ENCODE results near the gene EIF3C. TPM values are rescaled to one million over a fixed set of nuclear protein-coding genes. Genes with fewer than 3 reads are reported as not detected.
A peak's percentile ranks its signal among the peaks of the same experiment; 100 is the strongest.
"Not testable (repeated sequence)": the region's sequence is repeated elsewhere in the genome, so short reads cannot be mapped to it uniquely, and the experiment has no call there.

EIF3C gene
- total RNA-seq, 2 donors from 2014 or later = 145 to 314 TPM

DNA sequence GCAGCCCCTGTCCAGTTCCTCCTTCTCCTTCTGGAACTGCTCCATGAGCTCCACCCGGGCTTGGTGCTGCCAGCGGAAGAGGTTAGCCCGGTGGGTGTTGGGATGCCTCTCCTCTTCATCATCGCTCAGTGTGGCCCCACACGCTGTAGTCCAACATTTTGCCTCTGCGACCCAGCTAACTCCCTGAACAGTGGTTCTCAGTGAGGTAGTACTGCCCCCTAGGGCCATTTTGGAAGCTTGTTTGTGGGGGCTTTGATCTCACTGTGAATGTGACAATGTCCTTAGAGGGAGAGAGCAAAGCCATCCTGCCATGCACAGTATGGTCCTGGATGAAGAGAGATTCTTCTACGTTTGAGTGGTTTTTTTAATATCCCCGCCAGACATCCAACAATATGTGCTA lies 9.9 kb upstream of the EIF3C start:
- H3K27ac ChIP-seq; H3K27me3 ChIP-seq; H3K9me3 ChIP-seq; intact Hi-C loops (cut with DNase I); DNase-seq; H3K4me1 ChIP-seq; H3K36me3 ChIP-seq (replicated peaks in 1 of 2; ENCODE audit: insufficient read depth in 1 of 2, low read depth in 2 of 2); H3K4me3 ChIP-seq; ATAC-seq: not testable (repeated sequence)
- no CpG with 5 or more reads among the region's 8 CpGs for WGBS, 2 donors

DNA sequence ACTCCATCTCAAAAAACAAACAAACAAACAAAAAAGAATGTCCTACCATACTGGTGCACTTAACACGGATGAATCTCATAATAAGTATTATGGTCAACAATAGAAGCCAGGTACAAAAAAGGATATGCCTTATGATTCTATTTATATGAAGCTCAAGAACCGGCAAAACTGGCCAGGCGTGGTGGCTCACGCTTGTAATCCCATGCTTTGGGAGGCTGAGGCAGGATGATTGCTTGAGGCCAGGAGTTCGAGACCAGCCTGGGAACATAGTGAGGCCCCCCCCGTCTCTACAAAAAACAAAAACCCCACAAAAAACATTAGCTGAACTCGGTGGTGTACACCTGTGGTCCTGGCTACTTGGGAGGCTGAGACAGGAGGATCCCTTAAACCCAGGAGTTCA lies 7.0 kb upstream of the EIF3C start:
- H3K27me3 ChIP-seq; H3K36me3 ChIP-seq (replicated peaks in 1 of 2; ENCODE audit: insufficient read depth in 1 of 2, low read depth in 2 of 2); DNase-seq; H3K27ac ChIP-seq; ATAC-seq; H3K4me1 ChIP-seq; H3K4me3 ChIP-seq; H3K9me3 ChIP-seq; intact Hi-C loops (cut with DNase I): not testable (repeated sequence)
- WGBS, 2 donors = no CpG with 5 or more reads among the region's 7 CpGs

DNA sequence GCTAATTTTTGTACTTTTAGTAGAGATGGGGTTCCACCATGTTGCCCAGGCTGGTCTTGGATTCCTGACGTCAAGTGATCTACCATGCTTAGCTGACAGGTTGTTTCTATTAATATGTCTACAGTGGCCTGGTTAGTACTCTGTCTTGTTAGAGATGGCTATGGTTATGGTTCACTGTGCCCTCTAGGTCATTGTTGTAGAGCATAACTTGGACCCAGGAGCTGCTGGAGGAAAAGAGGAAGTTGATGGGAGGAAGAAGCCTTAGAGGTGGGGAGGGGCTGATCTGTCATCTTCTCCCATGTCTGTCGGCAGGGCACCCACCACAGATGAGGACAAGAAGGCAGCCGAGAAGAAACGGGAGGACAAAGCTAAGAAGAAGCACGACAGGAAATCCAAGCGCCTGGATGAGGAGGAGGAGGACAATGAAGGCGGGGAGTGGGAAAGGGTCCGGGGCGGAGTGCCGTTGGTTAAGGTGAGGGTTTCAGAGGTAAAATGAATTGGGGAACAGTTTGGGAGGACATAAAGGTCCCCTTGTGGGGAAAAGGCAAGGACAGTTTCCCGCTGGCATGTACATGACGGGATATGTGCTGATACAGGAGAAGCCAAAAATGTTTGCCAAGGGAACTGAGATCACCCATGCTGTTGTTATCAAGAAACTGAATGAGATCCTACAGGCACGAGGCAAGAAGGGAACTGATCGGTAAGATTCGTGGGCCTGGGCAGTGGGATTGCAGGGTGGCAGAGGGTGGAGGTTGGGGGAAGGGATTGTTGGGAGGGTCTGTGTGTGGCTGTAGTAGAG lies 11.8 kb downstream of the EIF3C start:
- DNase-seq; H3K4me3 ChIP-seq; ATAC-seq; H3K36me3 ChIP-seq (replicated peaks in 1 of 2; ENCODE audit: insufficient read depth in 1 of 2, low read depth in 2 of 2); H3K4me1 ChIP-seq; intact Hi-C loops (cut with DNase I); H3K9me3 ChIP-seq; H3K27me3 ChIP-seq; H3K27ac ChIP-seq: not testable (repeated sequence)
- whole genome bisulfite sequencing, 2 donors = 83 to 92% methylated on average over 9 to 12 of the region's 15 CpGs

DNA sequence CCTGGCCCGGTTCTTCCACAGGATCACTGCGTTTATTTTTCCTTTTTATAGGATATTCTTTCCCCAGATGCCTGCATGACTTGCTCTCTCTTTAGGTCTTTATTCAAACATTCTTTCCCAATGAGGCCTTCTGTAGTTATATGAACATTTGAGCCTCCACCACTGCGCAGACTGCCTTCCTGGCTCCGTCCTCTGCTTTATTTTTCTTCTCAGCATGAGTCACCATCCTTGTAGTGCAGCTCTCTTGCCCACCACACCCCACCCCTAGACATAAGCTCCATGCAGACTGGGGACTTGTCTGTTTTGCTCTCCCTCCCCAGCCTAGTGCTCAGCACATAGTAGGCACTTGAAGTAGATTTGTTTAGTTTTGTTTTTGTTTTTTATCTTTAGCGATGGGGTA lies 20.0 kb downstream of the EIF3C start:
- ATAC-seq; H3K4me3 ChIP-seq; H3K9me3 ChIP-seq; H3K4me1 ChIP-seq; intact Hi-C loops (cut with DNase I); DNase-seq; H3K27me3 ChIP-seq; H3K36me3 ChIP-seq (replicated peaks in 1 of 2; ENCODE audit: insufficient read depth in 1 of 2, low read depth in 2 of 2); H3K27ac ChIP-seq: not testable (repeated sequence)
- no CpG with 5 or more reads among the region's 5 CpGs for WGBS, 2 donors

DNA sequence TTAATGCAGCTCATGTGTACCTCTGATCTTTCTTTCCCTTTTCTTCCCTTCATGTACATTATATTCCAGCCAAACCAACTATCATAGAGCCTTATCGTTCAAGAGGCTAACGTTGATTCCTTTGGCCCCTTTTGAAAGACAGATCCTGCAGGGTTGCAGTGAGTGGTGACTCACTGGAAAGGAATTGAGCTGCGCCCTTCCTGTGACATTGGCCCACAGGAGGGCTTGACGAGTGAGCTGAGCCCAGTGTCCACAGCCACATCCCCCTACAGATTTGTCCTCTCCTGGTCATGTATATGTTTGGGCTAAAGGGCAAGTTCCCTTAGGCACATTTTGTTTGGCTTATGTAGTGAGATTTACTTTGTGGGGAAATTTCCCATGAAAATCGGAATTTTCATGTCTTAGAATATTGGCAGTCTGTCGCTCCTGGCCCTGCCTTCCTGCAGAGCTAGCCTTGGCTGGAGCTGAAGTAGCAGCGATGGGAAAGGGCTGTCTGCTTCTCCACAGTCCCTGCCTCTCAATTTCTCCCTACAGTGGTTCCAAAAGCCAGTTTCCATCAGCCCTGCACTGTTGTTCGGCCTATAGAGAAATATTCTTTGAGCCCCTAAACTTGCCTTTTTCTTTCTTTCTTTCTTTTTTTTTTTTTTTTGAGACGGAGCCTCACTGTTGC lies 21.3 kb downstream of the EIF3C start:
- H3K27me3 ChIP-seq; H3K4me1 ChIP-seq; DNase-seq; H3K9me3 ChIP-seq; H3K36me3 ChIP-seq (replicated peaks in 1 of 2; ENCODE audit: insufficient read depth in 1 of 2, low read depth in 2 of 2); intact Hi-C loops (cut with DNase I); H3K27ac ChIP-seq; H3K4me3 ChIP-seq; ATAC-seq: not testable (repeated sequence)
- no CpG with 5 or more reads among the region's 9 CpGs for WGBS, 2 donors

DNA sequence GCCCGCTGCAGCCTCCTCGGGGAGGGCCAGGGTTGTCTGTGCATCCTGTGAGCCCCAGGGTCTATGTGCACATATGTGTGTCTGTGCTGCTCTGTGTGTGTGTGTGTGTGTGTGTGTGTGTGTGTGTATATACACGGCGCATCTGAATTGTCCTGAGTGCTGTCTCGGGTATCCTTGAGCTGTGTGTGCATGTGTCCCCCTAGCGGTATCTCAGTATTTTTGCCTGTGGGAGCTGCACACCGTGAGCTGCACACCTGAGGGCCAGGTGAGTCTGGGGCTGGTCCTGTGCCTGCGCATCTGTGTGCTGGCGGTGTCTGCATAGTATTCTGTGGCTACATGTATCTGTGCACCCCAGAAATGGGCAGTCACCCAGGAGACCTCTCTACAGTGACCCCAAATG lies 28.5 kb downstream of the EIF3C start:
- DNase-seq; intact Hi-C loops (cut with DNase I); H3K4me3 ChIP-seq; H3K27ac ChIP-seq; H3K27me3 ChIP-seq; H3K9me3 ChIP-seq; H3K36me3 ChIP-seq (replicated peaks in 1 of 2; ENCODE audit: insufficient read depth in 1 of 2, low read depth in 2 of 2); H3K4me1 ChIP-seq: not testable (repeated sequence)
- 18% methylated on average over 2 of the region's 9 CpGs; no CpG with 5 or more reads in 1 of the 2 donors for WGBS, 2 donors
- peak; percentile 81 for ATAC-seq

DNA sequence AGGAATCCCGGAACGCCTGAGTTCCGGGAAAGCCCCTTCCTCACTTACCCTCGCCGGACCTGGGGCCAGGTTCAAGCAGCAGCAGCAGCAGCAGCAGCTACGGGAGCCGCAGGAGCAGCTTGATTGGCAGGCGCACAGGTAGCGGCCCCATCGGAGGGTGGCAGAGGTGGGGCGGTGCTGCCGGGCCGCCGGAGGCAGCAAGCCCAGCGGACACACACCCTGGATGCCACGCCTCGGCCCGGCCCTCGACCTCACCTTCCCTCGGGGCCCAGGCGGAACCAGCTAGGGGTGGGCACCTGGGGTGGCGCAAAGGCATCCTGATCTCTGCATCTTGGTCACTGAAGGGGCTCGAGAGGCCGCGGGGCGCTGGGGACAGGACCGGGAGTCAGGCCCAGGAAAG lies 29.4 kb downstream of the EIF3C start:
- H3K36me3 ChIP-seq (replicated peaks in 1 of 2; ENCODE audit: insufficient read depth in 1 of 2, low read depth in 2 of 2); H3K27me3 ChIP-seq; ATAC-seq; H3K27ac ChIP-seq; intact Hi-C loops (cut with DNase I); H3K9me3 ChIP-seq; H3K4me1 ChIP-seq; H3K4me3 ChIP-seq: not testable (repeated sequence)
- WGBS, 2 donors = 0% methylated on average over 3 of the region's 27 CpGs; no CpG with 5 or more reads in 1 of the 2 donors
- DNase-seq = peak in 1 of 4 donors; percentile 8

DNA sequence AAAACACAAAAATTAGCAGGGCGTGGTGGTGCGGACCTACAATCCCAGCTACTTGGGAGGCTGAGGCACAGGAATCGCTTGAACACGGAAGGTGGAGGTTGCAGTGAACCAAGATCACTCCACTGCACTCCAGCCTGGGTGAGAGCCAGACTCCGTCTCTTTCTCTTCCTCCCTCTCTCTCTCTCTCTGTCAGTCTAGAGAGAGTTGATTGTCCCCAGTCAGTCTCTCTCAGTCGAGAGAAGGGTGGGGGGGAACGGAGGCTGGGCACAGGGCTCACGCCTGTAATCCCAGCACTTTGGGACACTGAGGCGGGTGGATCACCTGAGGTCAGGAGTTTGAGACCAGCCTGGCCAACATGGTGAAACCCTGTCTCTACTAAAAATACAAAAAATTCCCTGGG lies 30.0 kb downstream of the EIF3C start:
- H3K27me3 ChIP-seq; intact Hi-C loops (cut with DNase I); H3K9me3 ChIP-seq; DNase-seq; ATAC-seq; H3K36me3 ChIP-seq (replicated peaks in 1 of 2; ENCODE audit: insufficient read depth in 1 of 2, low read depth in 2 of 2); H3K4me3 ChIP-seq; H3K4me1 ChIP-seq; H3K27ac ChIP-seq: not testable (repeated sequence)
- WGBS, 2 donors = no CpG with 5 or more reads among the region's 9 CpGs

DNA sequence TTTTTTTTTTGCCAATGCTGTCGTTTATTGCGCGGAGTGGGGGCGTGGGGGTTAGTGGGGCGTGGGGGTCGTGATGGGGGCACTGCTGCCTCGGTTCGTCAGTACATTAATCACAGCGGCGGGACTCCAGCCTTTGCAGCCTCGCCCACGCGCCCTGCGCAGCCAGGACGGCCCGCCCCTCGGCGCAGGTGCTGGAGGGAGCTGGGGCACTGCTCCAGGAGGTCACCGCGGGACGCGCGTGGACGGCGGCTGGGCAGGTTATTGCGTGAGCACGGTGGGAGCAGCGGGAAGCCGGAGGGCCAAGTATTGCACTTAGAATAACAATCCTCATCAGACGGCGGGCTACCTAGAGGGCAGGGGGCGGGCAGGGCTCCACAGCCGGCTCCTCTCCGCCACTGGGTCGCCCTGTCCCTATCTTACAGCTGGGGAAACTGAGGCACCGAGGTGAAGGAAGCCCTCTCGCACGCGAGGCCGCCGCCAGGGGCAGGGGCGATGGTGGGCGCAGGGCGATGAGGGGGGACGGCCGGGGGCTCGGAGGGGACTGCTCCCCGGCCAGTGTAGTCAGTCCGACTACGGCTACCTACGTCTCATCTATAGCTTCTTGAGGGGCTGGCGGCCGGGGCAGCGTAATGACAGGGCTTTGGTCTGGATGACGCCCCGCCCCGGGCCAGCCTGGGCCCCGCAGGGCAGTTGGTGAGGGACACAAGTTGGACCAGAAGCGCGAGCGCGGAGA lies 35.5 kb downstream of the EIF3C start:
- 46 to 48% methylated on average over 8 to 10 of the region's 62 CpGs for WGBS, 2 donors
- not testable (repeated sequence) for H3K36me3 ChIP-seq (replicated peaks in 1 of 2; ENCODE audit: insufficient read depth in 1 of 2, low read depth in 2 of 2)

DNA sequence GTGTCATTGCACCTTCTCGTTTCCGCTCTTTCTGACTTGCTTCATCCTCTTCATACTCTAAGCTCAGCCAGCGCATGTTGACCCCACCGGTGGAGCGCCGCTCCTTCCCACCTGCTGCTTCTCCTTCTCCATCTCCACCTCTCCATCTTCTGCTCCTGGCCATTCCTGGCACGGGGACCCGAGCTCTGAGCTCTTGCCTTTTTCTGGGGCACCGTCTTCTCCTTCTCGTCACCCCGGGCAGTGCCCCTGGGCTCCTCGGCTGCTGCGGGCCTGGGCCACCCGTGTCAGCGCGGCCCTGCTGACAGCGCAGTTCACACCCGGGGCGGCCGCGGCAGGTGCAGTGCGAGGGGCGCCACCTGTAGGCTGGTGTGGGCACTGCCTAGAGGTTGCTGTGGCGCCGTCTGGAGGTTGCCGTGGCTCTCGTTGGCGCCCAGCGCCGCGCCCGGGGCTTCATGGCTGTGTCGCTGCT lies 38.8 kb downstream of the EIF3C start:
- H3K4me1 ChIP-seq; H3K4me3 ChIP-seq; H3K36me3 ChIP-seq (replicated peaks in 1 of 2; ENCODE audit: insufficient read depth in 1 of 2, low read depth in 2 of 2); H3K27ac ChIP-seq; H3K9me3 ChIP-seq; H3K27me3 ChIP-seq; intact Hi-C loops (cut with DNase I): not testable (repeated sequence)
- 13 to 28% methylated on average over 12 to 21 of the region's 33 CpGs for WGBS, 2 donors
- ATAC-seq (peak; percentile 98), DNase-seq (peak in 3 of 4 donors; percentile 7 to 65 (median 41))

More for the DNA sequence above, 35.5 kb downstream of the EIF3C start:
- DNase-seq; ATAC-seq; H3K9me3 ChIP-seq; H3K4me3 ChIP-seq; H3K27ac ChIP-seq; H3K27me3 ChIP-seq; H3K4me1 ChIP-seq; intact Hi-C loops (cut with DNase I): not testable (repeated sequence)

DNA sequence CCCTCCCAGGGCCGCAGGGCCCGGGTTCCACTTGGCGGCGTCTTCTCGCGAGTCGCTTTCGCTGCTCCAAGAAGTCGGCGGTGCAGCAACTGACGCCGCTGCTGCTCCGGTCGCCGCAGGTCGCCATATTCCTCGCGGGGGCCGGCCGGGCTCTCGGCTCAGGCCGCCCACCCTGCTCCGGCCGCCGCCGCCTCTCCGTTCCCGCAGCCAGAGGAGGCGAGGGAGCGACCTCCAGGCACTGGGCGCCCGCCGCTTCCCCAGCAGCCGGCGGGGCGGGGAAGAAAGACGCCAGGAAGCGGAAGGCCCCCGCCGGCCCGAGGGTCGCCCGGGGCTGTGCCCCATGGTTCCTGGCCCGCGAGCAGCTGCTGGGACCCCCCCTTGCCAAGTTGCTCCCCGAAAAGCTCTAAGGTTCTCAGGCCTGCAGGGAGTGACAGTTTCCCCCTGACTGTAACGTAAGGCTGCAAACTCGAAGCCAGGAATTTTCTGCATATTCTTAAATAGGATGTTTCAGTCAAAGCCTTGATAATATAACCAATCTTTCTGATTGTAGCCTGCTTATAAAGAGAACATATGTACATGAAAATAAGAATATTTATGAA lies 39.3 kb downstream of the EIF3C start:
- H3K9me3 ChIP-seq; H3K4me3 ChIP-seq; H3K27ac ChIP-seq; intact Hi-C loops (cut with DNase I); DNase-seq; H3K36me3 ChIP-seq (replicated peaks in 1 of 2; ENCODE audit: insufficient read depth in 1 of 2, low read depth in 2 of 2); H3K27me3 ChIP-seq; H3K4me1 ChIP-seq: not testable (repeated sequence)
- no CpG with 5 or more reads among the region's 48 CpGs for WGBS, 2 donors
- peak; percentile 68 for ATAC-seq

All from body of pancreas (tissue), 4 donors.